HG02884 (cell line): ENCODE measurements around the gene MRPL38.
"Not testable (repeated sequence)": the region's sequence is repeated elsewhere in the genome, so short reads cannot be mapped to it uniquely, and the experiment has no call there.

Experiments used
- ATAC-seq: cut with Tn5 transposase; IDR thresholded peaks from one replicate; pipeline ENCODE4 v1.9.1; 2021; ENCODE audit warnings: mild to moderate bottlenecking, moderate library complexity; ENCODE audit not compliant: unreplicated experiment

The MRPL38 gene

DNA sequence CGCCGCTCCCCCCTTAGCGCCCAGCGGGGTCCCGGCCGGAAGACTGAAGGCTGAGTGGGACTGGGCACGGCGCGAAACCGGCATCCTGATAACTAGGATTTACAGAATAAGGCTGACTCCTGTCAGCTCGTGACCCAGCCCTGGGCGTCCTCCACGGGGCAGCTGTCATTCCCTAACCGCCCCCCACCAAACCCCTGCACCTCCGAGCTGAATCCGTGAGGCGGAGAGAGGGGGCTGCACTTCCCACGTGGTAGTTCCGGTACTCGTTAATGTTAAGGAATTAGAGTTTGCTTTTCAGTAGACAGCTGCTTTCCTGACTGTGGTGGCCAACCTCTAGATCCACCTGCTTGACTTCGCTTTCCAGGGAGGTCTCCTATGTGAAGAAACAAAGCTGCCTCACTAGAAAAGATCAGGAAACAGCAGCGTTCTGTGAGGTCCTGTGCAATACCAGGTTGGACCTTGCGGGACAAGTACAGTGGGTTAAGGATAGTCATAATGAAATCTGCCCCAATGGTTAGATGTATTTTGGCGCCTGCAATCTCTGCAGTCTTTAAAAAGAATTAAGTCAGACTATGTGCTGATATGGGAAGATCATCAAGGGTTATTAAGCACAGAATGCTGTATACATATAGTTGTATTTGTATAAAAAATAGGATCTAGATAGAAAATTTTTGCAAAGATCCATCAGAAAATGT, 48.5 kb downstream of the MRPL38 start:
- peak; percentile 21 for ATAC-seq

DNA sequence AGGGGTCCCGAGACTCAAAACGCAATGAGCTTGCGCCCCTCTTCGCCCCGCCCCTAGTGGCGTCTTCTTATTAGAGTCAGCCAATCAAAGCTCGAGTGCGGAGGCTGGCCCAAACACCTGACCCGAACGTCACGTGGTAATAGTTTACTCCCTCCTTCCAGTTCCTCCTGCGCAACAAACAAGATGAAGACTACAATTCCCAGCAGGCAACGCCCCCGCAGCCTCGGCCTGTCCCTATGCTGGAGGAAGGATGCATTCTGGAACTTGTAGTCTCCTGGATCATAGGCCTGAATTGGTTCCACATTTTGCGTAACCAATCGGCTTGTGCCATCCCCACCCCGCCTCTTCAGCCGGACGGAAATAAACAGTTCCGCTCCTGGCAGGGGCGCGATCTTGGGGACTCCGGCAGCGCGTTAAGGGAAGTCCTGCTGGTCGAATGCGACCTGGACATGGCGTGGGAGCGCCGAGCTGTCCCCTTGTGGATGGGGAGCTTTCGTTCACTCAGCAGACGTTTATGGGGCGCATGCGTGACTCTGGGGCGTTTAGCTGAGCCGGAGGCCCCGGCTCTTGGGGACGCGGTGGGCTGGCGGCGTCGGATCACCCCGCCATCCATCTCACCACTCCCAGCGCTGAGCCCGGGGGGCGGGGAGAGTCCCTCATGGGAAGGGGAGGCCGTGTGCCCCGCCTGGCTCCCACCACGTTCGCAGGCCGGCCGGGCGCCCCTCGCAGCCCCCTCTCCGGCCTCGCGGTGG, 49.2 kb downstream of the MRPL38 start, which contains the start of gene WBP2:
Gene WBP2, minus strand, starts transcription at position 26 of the 752 bp plus-strand sequence. CDS start 38 bp downstream, outside the sequence.
- ATAC-seq = peak; percentile 76

DNA sequence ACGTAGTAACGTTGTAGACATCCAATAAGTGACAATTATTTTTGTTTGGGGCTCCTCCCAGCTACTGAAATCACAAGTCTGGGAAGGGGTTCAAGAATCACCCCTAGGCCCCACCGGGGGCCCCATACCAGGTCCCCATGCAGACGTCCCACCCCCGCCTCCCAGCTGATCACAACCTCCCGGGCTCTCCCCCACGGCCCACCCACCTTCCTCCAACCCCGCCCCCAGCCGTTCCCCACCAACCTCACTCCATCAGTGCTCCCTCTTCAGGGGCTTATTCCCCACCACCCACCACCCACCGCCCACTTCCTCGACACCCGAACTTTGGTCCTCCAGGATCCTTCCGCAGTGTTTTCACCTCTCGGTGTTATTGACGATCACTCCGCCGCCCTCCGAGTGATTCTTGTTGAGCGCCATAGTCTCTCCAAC, 49.8 kb downstream of the MRPL38 start:
- no peak for ATAC-seq

DNA sequence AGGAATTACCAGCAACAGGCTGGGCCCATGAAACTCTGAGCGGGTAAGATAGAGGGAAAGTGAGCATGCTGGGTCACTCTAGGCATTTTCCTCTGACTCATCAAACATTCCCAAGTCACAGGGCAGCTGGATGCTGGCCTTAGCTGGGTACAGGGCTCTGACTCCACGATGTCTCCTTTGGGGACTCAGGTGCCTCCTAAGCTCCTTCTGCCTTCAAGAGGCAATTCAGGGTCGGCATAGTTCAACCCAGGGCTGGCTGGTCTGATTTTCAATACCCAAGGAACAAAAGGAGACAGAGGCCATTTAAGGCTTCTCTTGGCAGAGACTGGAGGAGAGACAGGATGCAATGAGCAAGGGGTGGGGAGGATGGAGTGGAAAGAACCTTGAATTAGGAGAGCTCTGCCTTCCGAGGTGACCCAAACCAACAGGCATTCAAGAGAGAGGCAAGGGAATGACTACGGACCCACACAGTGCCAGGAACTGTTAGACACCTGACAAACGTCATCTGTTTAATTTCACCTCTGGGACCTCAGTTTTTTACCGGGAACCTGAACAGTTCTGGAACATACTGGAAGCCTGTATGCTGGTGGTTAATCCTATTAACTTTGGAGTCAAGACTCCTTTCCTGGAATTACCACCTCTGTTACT, 50.5 kb downstream of the MRPL38 start:
- ATAC-seq = no peak

DNA sequence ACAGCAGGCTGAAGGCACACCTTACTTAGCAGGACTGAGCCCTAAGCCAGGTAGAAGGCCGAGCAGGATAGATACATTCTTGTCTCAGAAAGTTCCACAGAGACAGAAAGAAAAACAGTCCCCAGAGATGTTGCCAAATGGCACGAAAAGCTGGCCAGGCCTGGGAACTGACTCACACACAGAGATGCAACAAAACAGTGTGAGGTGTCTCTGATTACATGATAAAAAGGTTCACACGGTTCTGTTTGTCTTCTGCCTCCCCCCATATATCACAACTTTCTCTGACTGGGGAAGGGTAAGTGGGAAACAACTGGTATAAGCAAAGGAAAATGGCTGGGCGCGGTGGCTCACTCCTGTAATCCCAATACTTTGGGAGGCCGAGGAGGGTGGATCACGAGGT, 51.3 kb downstream of the MRPL38 start:
- no peak for ATAC-seq

DNA sequence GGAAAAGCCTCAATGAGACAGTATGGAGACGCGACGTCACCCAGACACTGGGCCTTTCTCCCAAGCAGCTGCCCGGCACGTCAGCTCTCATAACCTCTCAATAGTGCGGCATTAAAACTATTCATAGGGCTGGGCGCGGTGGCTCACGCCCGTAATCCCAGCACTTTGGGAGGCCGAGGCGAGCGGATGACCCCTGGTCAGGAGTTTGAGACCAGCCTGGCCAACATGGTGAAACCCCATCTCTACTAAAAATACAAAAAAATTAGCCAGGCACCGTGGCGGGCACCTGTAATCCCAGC, 53.0 kb downstream of the MRPL38 start:
- ATAC-seq = not testable (repeated sequence)

DNA sequence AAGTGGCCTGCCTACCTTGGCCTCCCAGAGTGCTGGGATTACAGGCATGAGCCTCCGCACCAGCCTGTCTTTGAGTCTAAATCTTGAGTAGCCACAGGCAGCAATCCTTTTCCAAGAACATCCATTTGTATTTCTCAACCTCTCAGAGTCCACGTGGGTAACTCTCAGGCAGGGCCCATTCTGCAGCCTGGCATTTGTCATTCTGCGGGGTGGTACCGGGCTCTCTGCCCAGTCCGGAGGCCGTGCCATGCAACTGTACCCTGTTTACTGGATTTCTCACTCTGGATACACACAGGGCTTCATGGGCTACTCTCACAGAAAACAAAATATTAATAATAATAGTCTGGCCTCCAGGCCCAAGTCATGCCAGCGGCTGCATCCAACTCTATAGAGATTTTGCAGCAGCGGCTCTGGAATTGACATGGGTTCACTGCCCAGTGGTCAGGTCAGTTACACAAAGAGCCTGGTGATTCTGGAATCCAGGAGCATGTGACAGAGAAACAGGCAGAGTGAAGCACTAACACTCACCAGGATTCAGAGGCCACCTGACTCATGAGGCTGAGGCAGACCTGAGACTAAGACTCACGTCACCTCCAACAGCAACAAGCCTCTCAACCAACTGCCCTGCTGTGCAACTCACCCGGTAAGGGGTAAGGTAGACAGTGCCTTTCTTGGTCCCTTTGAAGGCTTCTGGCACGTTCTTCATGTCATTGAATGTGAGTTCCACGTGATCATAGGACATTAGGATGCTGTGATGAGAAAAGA, 53.6 kb downstream of the MRPL38 start:
- ATAC-seq = no peak

DNA sequence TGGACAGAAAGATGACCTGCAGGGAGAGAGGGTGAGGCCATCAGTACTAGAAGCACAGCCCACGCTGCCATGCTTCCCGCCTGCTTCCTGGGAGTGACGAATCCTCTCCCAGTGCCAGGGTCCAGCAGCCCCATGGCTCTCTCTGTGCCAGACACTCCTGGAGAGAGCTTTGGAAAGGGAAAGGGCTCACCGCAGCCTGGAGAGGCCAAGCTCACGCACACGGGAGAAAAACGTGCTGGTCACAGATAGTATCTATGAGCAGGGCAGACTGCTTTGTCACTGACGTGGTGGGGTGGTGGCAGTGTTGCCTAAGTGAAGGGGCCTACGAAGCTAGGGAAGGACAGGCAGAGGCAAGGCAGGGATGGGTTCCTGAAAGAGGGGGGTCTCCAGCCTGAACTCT, 55.0 kb downstream of the MRPL38 start:
- ATAC-seq = no peak

DNA sequence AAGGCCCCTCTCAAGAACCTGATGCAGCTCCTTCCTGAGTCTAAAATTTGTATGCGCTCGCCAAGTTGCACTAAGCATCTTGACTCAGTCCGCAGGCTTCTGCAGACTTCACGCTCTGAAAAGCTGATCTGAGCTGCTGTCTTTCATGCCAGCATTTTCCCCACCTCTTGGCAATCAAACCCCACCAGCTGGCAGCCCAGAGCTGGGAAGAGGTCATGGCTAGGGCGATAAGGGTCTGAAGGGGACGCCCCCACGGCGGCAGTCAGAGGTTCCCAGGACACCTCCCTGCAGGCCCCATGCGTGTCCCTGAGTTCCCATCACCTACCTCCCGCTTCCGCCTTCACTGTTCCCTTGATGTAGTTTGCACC, 55.4 kb downstream of the MRPL38 start:
- ATAC-seq = no peak
